Left lung (tissue), 10 donors: ENCODE measurements around the gene TSFM. TPM values are rescaled to one million over a fixed set of nuclear protein-coding genes. Genes with fewer than 3 reads are reported as not detected.

Source experiments
- ATAC-seq: fragments of 200-7000 bp; cut with Tn5 transposase; one replicate; pipeline ENCODE4 v1.9.1; 2020; ENCODE audit warnings: moderate library complexity
- DNase-seq, 4 donors: peaks; one replicate each; pipeline ENCODE4 v3.0.0-alpha.2; 2013 to 2020
- H3K27ac ChIP-seq, 2 donors: fragments of 200-600 bp; sonication (generic) in 1 of 2; one replicate each; pipeline versions ENCODE4 v1.5.0 to v1.8.0; 2020 to 2021
- H3K27me3 ChIP-seq, 2 donors: fragments of 200-600 bp; sonication (generic) in 1 of 2; one replicate each; pipeline versions ENCODE4 v1.5.0 to v1.8.0; 2020 to 2021
- H3K36me3 ChIP-seq, 2 donors: fragments of 200-600 bp; sonication (generic) in 1 of 2; one replicate each; pipeline versions ENCODE4 v1.5.0 to v1.8.0; 2020 to 2021
- H3K4me1 ChIP-seq, 2 donors: fragments of 200-600 bp; one replicate each; pipeline ENCODE4 v1.8.0; 2021
- H3K4me3 ChIP-seq, 2 donors: fragments of 200-600 bp; sonication (generic) in 1 of 2; one replicate each; pipeline versions ENCODE4 v1.5.0 to v1.8.0; 2020 to 2021; ENCODE audit warnings: mild to moderate bottlenecking in 1 of 2
- H3K9me3 ChIP-seq, 2 donors: fragments of 200-600 bp; sonication (generic) in 1 of 2; one replicate each; pipeline versions ENCODE4 v1.5.0 to v1.8.0; 2020 to 2021
- intact Hi-C, 2 donors: fragments of 100-400 bp; cut with DNase I; formaldehyde crosslinking; loops; one replicate each; pipeline versions ENCODE4 v1.11.2 to v1.14.2; 2022
- polyA plus RNA-seq, 6 donors: library from polyadenylated mRNA; unstranded; fragments of 120-200 nt; gene quantifications; one replicate each; pipeline ENCODE4 v1.2.1, GENCODE V29; 2013; ENCODE audit not compliant: insufficient read length in 6 of 6
- total RNA-seq, 2 donors: library from RNA; stranded (reverse); fragmentation: NEBNext Ultra II Directional; extraction: Animal tissue kit (Norgen Biotek cat#: 25700); gene quantifications; one replicate each; pipeline ENCODE4 v1.2.1, GENCODE V29; 2021
- TF ChIP-seq, protein P1 (sequence below), 2 donors: fragments of 200-600 bp; sonication (generic) in 1 of 2; IDR thresholded peaks; one replicate each; pipeline versions ENCODE4 v1.5.0 to v1.8.0; 2021; ENCODE audit warnings: antibody characterized with exemption in 2 of 2
- donor health status: DM: no; HTN: yes; CAD: no.
- donor health status: DM: no; HTN: no; CAD: no.

TSFM gene
- total and polyA plus RNA-seq, 8 donors, result 25.6 to 35.3 (median 30.7) TPM

DNA sequence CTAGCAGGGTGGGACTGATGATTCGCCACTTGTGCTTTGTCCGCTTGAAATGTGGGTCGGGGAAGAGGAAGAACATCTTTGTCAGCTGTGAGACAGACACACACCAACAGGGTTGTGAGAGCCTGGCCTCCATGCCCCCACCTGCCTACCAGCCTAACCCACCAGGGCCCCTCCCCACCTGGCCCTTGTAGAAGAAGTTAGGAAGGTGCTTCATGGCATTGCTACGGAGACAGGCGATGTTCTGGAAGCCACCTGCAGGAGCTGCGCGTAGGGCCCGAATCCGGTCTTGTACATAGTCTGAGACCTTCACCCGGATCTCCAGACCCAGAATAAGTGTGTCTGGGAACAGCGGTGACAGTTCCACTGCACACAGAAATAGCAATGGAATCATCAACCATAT is 13.0 kb upstream of the TSFM start:
- Histone ChIP-seq H3K36me3 (peaks cover 0 to 28% of the 10 kb centered on the region in 2 donors), H3K4me1 (peaks cover 26 to 65% of the 10 kb centered on the region in 2 donors), H3K27ac (no peak overlapping the region), H3K9me3 (no peaks in the 10 kb centered on the region), H3K4me3 (no peak overlapping the region), H3K27me3 (peaks cover 19 to 33% of the 10 kb centered on the region in 2 donors)
- ATAC-seq, result no peak
- intact Hi-C loops, result no loop called here
- DNase-seq, result no peak
- TF ChIP-seq, protein P1, sequence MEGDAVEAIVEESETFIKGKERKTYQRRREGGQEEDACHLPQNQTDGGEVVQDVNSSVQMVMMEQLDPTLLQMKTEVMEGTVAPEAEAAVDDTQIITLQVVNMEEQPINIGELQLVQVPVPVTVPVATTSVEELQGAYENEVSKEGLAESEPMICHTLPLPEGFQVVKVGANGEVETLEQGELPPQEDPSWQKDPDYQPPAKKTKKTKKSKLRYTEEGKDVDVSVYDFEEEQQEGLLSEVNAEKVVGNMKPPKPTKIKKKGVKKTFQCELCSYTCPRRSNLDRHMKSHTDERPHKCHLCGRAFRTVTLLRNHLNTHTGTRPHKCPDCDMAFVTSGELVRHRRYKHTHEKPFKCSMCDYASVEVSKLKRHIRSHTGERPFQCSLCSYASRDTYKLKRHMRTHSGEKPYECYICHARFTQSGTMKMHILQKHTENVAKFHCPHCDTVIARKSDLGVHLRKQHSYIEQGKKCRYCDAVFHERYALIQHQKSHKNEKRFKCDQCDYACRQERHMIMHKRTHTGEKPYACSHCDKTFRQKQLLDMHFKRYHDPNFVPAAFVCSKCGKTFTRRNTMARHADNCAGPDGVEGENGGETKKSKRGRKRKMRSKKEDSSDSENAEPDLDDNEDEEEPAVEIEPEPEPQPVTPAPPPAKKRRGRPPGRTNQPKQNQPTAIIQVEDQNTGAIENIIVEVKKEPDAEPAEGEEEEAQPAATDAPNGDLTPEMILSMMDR (IDR thresholded peaks at IDR 0.05), result no peak

GRCh38 chr12:57770734-57771133 is 11.9 kb upstream of the TSFM start:
- peaks cover 0 to 28% of the 10 kb centered on the region in 2 donors for H3K36me3 ChIP-seq
- no peaks in the 10 kb centered on the region for H3K9me3 ChIP-seq
- no peak for ATAC-seq
- H3K27ac ChIP-seq, result peak overlapping the region in 1 of 2 donors; percentile 88
- TF ChIP-seq, protein P1 (IDR thresholded peaks at IDR 0.05), result no peak
- intact Hi-C loops, result no loop called here
- H3K4me3 ChIP-seq, result peak overlapping the region in 1 of 2 donors; percentile 79
- H3K27me3 ChIP-seq, result peaks cover 7 to 21% of the 10 kb centered on the region in 2 donors
- peaks cover 21 to 62% of the 10 kb centered on the region in 2 donors for H3K4me1 ChIP-seq
- DNase-seq, result no peak

- intact Hi-C loops, result no loop called here
These were observed 11.2 kb upstream of the TSFM start for GRCh38 chr12:57771236-57771872.

DNA sequence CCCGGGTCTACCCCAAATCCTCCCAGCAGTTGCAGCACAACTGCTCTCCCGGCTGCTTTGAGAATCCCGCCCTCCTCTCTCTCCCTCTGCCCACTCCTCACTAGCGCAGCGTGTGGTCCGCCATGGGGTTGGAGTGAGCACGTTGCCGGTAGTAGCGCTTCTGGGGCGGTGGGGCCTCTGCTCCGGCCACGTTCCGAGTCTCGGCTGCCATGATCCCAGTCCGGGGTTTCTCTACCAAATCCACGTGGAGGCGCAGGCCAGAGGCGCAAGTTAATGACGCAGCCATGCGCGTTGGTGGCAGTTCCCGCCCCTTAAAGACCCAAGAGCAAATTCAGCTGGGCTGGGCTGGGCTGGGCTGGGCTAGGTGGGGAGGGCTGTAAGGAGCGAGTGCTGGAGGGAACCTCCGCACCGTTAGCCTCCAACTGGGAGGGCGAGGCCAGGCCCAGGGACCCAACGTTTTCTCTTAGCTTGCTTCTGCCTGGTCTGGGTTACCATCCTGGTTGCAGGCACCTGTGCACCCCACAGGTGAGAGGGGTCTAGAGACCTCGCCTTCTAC is 10.6 kb upstream of the TSFM start, which contains the start of gene METTL1:
Gene METTL1, minus strand, starts transcription at position 233 of the 556 bp plus-strand sequence. Its CDS starts 22 bp downstream, at position 211.
- ATAC-seq (peak; percentile 95), DNase-seq (peak; percentile 95 to 98 (median 96))
- Histone ChIP-seq H3K27me3 (peaks cover 0 to 9% of the 10 kb centered on the region in 2 donors), H3K9me3 (no peaks in the 10 kb centered on the region), H3K4me1 (peaks cover 9 to 50% of the 10 kb centered on the region in 2 donors), H3K4me3 (peak within 1 kb of the TSS; percentile 76 to 79), H3K27ac (peak within 1 kb of the TSS; percentile 88 to 92), H3K36me3 (peaks cover 0 to 28% of the 10 kb centered on the region in 2 donors)
- intact Hi-C loops, result no loop called here
- TF ChIP-seq, protein P1 (IDR thresholded peaks at IDR 0.05), result no peak

More at GRCh38 chr12:57771236-57771872, 11.2 kb upstream of the TSFM start:
- peak overlapping the region; percentile 76 to 79 for H3K4me3 ChIP-seq
- DNase-seq (peak in 3 of 4 donors; percentile 91 to 95 (median 91)), ATAC-seq (peak; percentile 73)
- H3K9me3 ChIP-seq, result no peaks in the 10 kb centered on the region
- H3K4me1 ChIP-seq, result peaks cover 15 to 56% of the 10 kb centered on the region in 2 donors
- peaks cover 0 to 28% of the 10 kb centered on the region in 2 donors for H3K36me3 ChIP-seq
- peaks cover 1 to 15% of the 10 kb centered on the region in 2 donors for H3K27me3 ChIP-seq
- TF ChIP-seq, protein P1 (IDR thresholded peaks at IDR 0.05), result no peak
- H3K27ac ChIP-seq, result peak overlapping the region; percentile 88 to 92
